Stimulated activated naive CD8-positive, alpha-beta T cell treated with anti-CD3 and anti-CD28 coated beads, Interleukin-15, Interleukin-2, amounts not matched to agents 100 ng/mL and 50 ng/mL, for 24 hours (primary cell): Measurements from ENCODE around the gene ATXN7L2.
A peak's percentile ranks its signal among the peaks of the same experiment; 100 is the strongest.

Experiments
- H3K27ac Mint-ChIP-seq: one replicate; pipeline ENCODE4 v1.8.0; 2021; ENCODE audit warnings: mild to moderate bottlenecking, mixed read lengths
- H3K27me3 Mint-ChIP-seq: one replicate; pipeline ENCODE4 v1.8.0; 2021; ENCODE audit warnings: mixed read lengths
- H3K36me3 Mint-ChIP-seq: one replicate; pipeline ENCODE4 v1.8.0; 2021; ENCODE audit warnings: low read depth, mixed read lengths
- H3K4me1 Mint-ChIP-seq: one replicate; pipeline ENCODE4 v1.8.0; 2021; ENCODE audit warnings: low read depth, mixed read lengths
- H3K4me3 Mint-ChIP-seq: one replicate; pipeline ENCODE4 v1.8.0; 2021; ENCODE audit warnings: mild to moderate bottlenecking, mixed read lengths
- H3K9me3 Mint-ChIP-seq: one replicate; pipeline ENCODE4 v1.8.0; 2021; ENCODE audit warnings: mixed read lengths

Gene ATXN7L2

GRCh38 chr1:109521002-109521951 is 37.6 kb downstream of the ATXN7L2 start:
- Mint-ChIP-seq H3K4me1 (no peaks in the 10 kb centered on the region), H3K9me3 (no peaks in the 10 kb centered on the region), H3K27ac (no peak overlapping the region), H3K27me3 (no peaks in the 10 kb centered on the region), H3K36me3 (no peaks in the 10 kb centered on the region), H3K4me3 (no peak overlapping the region)

GRCh38 chr1:109522026-109522425 is 38.3 kb downstream of the ATXN7L2 start:
- no peak overlapping the region for H3K27ac Mint-ChIP-seq

GRCh38 chr1:109523706-109524105 is 40.0 kb downstream of the ATXN7L2 start:
- no peaks in the 10 kb centered on the region for H3K36me3 Mint-ChIP-seq
- H3K27me3 Mint-ChIP-seq = no peaks in the 10 kb centered on the region
- H3K27ac Mint-ChIP-seq = no peak overlapping the region
- no peak overlapping the region for H3K4me3 Mint-ChIP-seq
- H3K4me1 Mint-ChIP-seq = no peaks in the 10 kb centered on the region
- H3K9me3 Mint-ChIP-seq = no peaks in the 10 kb centered on the region

More at GRCh38 chr1:109522026-109522425, 38.3 kb downstream of the ATXN7L2 start:
- Mint-ChIP-seq H3K9me3 (no peaks in the 10 kb centered on the region), H3K27me3 (no peaks in the 10 kb centered on the region), H3K4me1 (no peaks in the 10 kb centered on the region), H3K4me3 (no peak overlapping the region), H3K36me3 (no peaks in the 10 kb centered on the region)

- Mint-ChIP-seq H3K4me1 (peaks cover 12% of the 10 kb centered on the region), H3K27me3 (no peaks in the 10 kb centered on the region), H3K9me3 (no peaks in the 10 kb centered on the region), H3K36me3 (no peaks in the 10 kb centered on the region), H3K4me3 (no peak overlapping the region), H3K27ac (no peak overlapping the region)
These were observed 43.5 kb downstream of the ATXN7L2 start for GRCh38 chr1:109527098-109527811.

GRCh38 chr1:109527846-109528695 is 44.4 kb downstream of the ATXN7L2 start:
- no peaks in the 10 kb centered on the region for H3K36me3 Mint-ChIP-seq
- H3K27ac Mint-ChIP-seq = no peak overlapping the region
- H3K4me1 Mint-ChIP-seq = peaks cover 17% of the 10 kb centered on the region
- no peak overlapping the region for H3K4me3 Mint-ChIP-seq
- no peaks in the 10 kb centered on the region for H3K27me3 Mint-ChIP-seq
- H3K9me3 Mint-ChIP-seq = no peaks in the 10 kb centered on the region

- H3K27me3 Mint-ChIP-seq = no peaks in the 10 kb centered on the region
- H3K4me1 Mint-ChIP-seq = peaks cover 17% of the 10 kb centered on the region
- no peaks in the 10 kb centered on the region for H3K36me3 Mint-ChIP-seq
- H3K27ac Mint-ChIP-seq = no peak overlapping the region
- no peak overlapping the region for H3K4me3 Mint-ChIP-seq
- H3K9me3 Mint-ChIP-seq = no peaks in the 10 kb centered on the region
These were observed 45.0 kb downstream of the ATXN7L2 start for GRCh38 chr1:109528712-109529111.

GRCh38 chr1:109529881-109530456 is 46.3 kb downstream of the ATXN7L2 start:
- no peaks in the 10 kb centered on the region for H3K9me3 Mint-ChIP-seq
- H3K4me1 Mint-ChIP-seq = peaks cover 17% of the 10 kb centered on the region
- H3K27me3 Mint-ChIP-seq = no peaks in the 10 kb centered on the region
- H3K4me3 Mint-ChIP-seq = no peak overlapping the region
- no peak overlapping the region for H3K27ac Mint-ChIP-seq
- no peaks in the 10 kb centered on the region for H3K36me3 Mint-ChIP-seq

- Mint-ChIP-seq H3K9me3 (no peaks in the 10 kb centered on the region), H3K27ac (no peak overlapping the region), H3K36me3 (no peaks in the 10 kb centered on the region), H3K4me1 (peaks cover 17% of the 10 kb centered on the region), H3K27me3 (no peaks in the 10 kb centered on the region), H3K4me3 (no peak overlapping the region)
These were observed 46.9 kb downstream of the ATXN7L2 start for GRCh38 chr1:109530457-109531087.

- Mint-ChIP-seq H3K36me3 (no peaks in the 10 kb centered on the region), H3K9me3 (no peaks in the 10 kb centered on the region), H3K4me3 (no peak overlapping the region), H3K27me3 (no peaks in the 10 kb centered on the region), H3K27ac (no peak overlapping the region), H3K4me1 (peaks cover 17% of the 10 kb centered on the region)
These were observed 47.7 kb downstream of the ATXN7L2 start for GRCh38 chr1:109531380-109531779.

- no peaks in the 10 kb centered on the region for H3K27me3 Mint-ChIP-seq
- H3K27ac Mint-ChIP-seq = no peak overlapping the region
- peaks cover 17% of the 10 kb centered on the region for H3K4me1 Mint-ChIP-seq
- H3K9me3 Mint-ChIP-seq = no peaks in the 10 kb centered on the region
- no peak overlapping the region for H3K4me3 Mint-ChIP-seq
- no peaks in the 10 kb centered on the region for H3K36me3 Mint-ChIP-seq
These were observed 48.2 kb downstream of the ATXN7L2 start for GRCh38 chr1:109531826-109532364.

GRCh38 chr1:109532365-109533136 is 48.8 kb downstream of the ATXN7L2 start:
- H3K4me3 Mint-ChIP-seq = peak overlapping the region; percentile 60
- peaks cover 17% of the 10 kb centered on the region for H3K4me1 Mint-ChIP-seq
- H3K27me3 Mint-ChIP-seq = no peaks in the 10 kb centered on the region
- peak overlapping the region; percentile 85 for H3K27ac Mint-ChIP-seq
- H3K36me3 Mint-ChIP-seq = no peaks in the 10 kb centered on the region
- H3K9me3 Mint-ChIP-seq = no peaks in the 10 kb centered on the region

GRCh38 chr1:109534307-109534858 is 50.7 kb downstream of the ATXN7L2 start:
- Mint-ChIP-seq H3K9me3 (no peaks in the 10 kb centered on the region), H3K27ac (no peak overlapping the region), H3K4me3 (no peak overlapping the region), H3K4me1 (peaks cover 17% of the 10 kb centered on the region), H3K36me3 (no peaks in the 10 kb centered on the region), H3K27me3 (no peaks in the 10 kb centered on the region)

- no peaks in the 10 kb centered on the region for H3K9me3 Mint-ChIP-seq
- H3K36me3 Mint-ChIP-seq = no peaks in the 10 kb centered on the region
- H3K27me3 Mint-ChIP-seq = no peaks in the 10 kb centered on the region
- peaks cover 17% of the 10 kb centered on the region for H3K4me1 Mint-ChIP-seq
- no peak overlapping the region for H3K27ac Mint-ChIP-seq
- no peak overlapping the region for H3K4me3 Mint-ChIP-seq
These were observed 51.8 kb downstream of the ATXN7L2 start for GRCh38 chr1:109535481-109535880.
